Measurements from ENCODE around the gene PPIE.

The PPIE gene

GRCh38 chr1:39802496-39803260 is 64.0 kb downstream of the PPIE start:
- no peak overlapping the region for H3K9ac ChIP-seq (ENCODE audit: low read depth, low read length)
- H3K4me2 ChIP-seq (ENCODE audit: insufficient read depth, low read length) = no peak overlapping the region
- no peak for TF ChIP-seq EZH2 (IDR thresholded peaks at IDR 0.05; ENCODE audit: borderline replicate concordance, low read depth, low read length, severe bottlenecking)
- no peak for TF ChIP-seq CTCF (IDR thresholded peaks at IDR 0.05; ENCODE audit: borderline replicate concordance, extremely low read depth, low read length, poor library complexity, severe bottlenecking)

DNA sequence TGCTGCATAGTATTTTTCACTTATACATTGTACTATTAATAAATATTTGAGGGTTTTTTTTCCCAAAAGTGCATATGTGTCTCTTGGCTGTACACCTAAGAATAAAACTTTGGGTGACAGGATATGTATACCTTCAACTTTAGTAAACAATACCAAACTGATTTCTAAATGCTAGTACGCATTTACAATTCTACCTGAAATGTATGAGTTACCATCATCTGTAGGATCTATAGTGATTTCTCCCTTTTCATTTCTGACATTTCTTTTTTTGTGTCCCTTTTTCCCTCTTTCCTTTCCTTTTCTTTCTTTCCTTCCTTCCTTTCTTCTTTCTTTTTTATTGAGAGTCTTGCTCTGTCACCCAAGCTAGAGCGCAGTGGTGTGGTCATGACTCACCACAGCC is 66.7 kb downstream of the PPIE start:
- H4K20me1 ChIP-seq (ENCODE audit: insufficient read depth, low read length) = no peaks in the 10 kb centered on the region
- H2AFZ ChIP-seq (ENCODE audit: low read depth, low read length) = no peak overlapping the region
- no peaks in the 10 kb centered on the region for H3K9me3 ChIP-seq (ENCODE audit: insufficient read depth, low read length, severe bottlenecking)
- no peaks in the 10 kb centered on the region for H3K4me1 ChIP-seq (ENCODE audit: insufficient read depth, low read length)
- no peak overlapping the region for H3K4me3 ChIP-seq (ENCODE audit: low read depth in 1 of 2, low read length in 2 of 2)
- H3K9ac ChIP-seq (ENCODE audit: low read depth, low read length) = no peak overlapping the region
- no peak overlapping the region for H3K27ac ChIP-seq (ENCODE audit: low read length)
- TF ChIP-seq CTCF (IDR thresholded peaks at IDR 0.05; ENCODE audit: borderline replicate concordance, extremely low read depth, low read length, poor library complexity, severe bottlenecking) = no peak
- no peak for TF ChIP-seq EZH2 (IDR thresholded peaks at IDR 0.05; ENCODE audit: borderline replicate concordance, low read depth, low read length, severe bottlenecking)
- no peaks in the 10 kb centered on the region for H3K79me2 ChIP-seq (ENCODE audit: insufficient read depth, low read length)
- H3K4me2 ChIP-seq (ENCODE audit: insufficient read depth, low read length) = no peak overlapping the region
- DNase-seq (no peak), ATAC-seq (ENCODE audit: insufficient read depth, low read depth) (no peak)
- H3K27me3 ChIP-seq (ENCODE audit: insufficient read depth, low read length, poor library complexity) = no peaks in the 10 kb centered on the region
- no peaks in the 10 kb centered on the region for H3K36me3 ChIP-seq (ENCODE audit: insufficient read depth, low read length)

More at GRCh38 chr1:39802496-39803260, 64.0 kb downstream of the PPIE start:
- Histone ChIP-seq H4K20me1 (ENCODE audit: insufficient read depth, low read length) (no peaks in the 10 kb centered on the region), H2AFZ (ENCODE audit: low read depth, low read length) (no peak overlapping the region), H3K27me3 (ENCODE audit: insufficient read depth, low read length, poor library complexity) (no peaks in the 10 kb centered on the region), H3K4me3 (ENCODE audit: low read depth in 1 of 2, low read length in 2 of 2) (no peak overlapping the region), H3K79me2 (ENCODE audit: insufficient read depth, low read length) (no peaks in the 10 kb centered on the region), H3K36me3 (ENCODE audit: insufficient read depth, low read length) (no peaks in the 10 kb centered on the region), H3K27ac (ENCODE audit: low read length) (no peak overlapping the region), H3K9me3 (ENCODE audit: insufficient read depth, low read length, severe bottlenecking) (no peaks in the 10 kb centered on the region), H3K4me1 (ENCODE audit: insufficient read depth, low read length) (no peaks in the 10 kb centered on the region)
- no peak for DNase-seq
- ATAC-seq (ENCODE audit: insufficient read depth, low read depth) = no peak

GRCh38 chr1:39808784-39809517 is 70.3 kb downstream of the PPIE start:
- Histone ChIP-seq H3K36me3 (ENCODE audit: insufficient read depth, low read length) (no peaks in the 10 kb centered on the region), H3K79me2 (ENCODE audit: insufficient read depth, low read length) (no peaks in the 10 kb centered on the region), H3K9me3 (ENCODE audit: insufficient read depth, low read length, severe bottlenecking) (no peaks in the 10 kb centered on the region), H3K4me3 (ENCODE audit: low read depth in 1 of 2, low read length in 2 of 2) (no peak overlapping the region), H3K9ac (ENCODE audit: low read depth, low read length) (no peak overlapping the region), H3K27ac (ENCODE audit: low read length) (no peak overlapping the region), H3K4me1 (ENCODE audit: insufficient read depth, low read length) (no peaks in the 10 kb centered on the region), H4K20me1 (ENCODE audit: insufficient read depth, low read length) (no peaks in the 10 kb centered on the region), H3K27me3 (ENCODE audit: insufficient read depth, low read length, poor library complexity) (no peaks in the 10 kb centered on the region), H3K4me2 (ENCODE audit: insufficient read depth, low read length) (no peak overlapping the region), H2AFZ (ENCODE audit: low read depth, low read length) (no peak overlapping the region)
- TF ChIP-seq EZH2 (IDR thresholded peaks at IDR 0.05; ENCODE audit: borderline replicate concordance, low read depth, low read length, severe bottlenecking) (no peak), CTCF (IDR thresholded peaks at IDR 0.05; ENCODE audit: borderline replicate concordance, extremely low read depth, low read length, poor library complexity, severe bottlenecking) (no peak)
- ATAC-seq (ENCODE audit: insufficient read depth, low read depth) = no peak
- DNase-seq = no peak
